ENCODE data around the gene FOXD3. TPM values are rescaled to one million over a fixed set of nuclear protein-coding genes. Genes with fewer than 3 reads are reported as not detected.

Gene FOXD3
- total RNA-seq, 4 donors from 2014 or later, result 0.24 TPM; not detected in 3

GRCh38 chr1:63277195-63278192 lies 44.9 kb upstream of the FOXD3 start:
- no peaks in the 10 kb centered on the region for H3K9me3 ChIP-seq
- H3K4me3 ChIP-seq (replicated peaks in 1 of 3), result no peak overlapping the region
- H3K36me3 ChIP-seq, result no peaks in the 10 kb centered on the region
- no peak for TF ChIP-seq CTCF (IDR thresholded peaks at IDR 0.05)
- no peak for TF ChIP-seq POLR2A (IDR thresholded peaks at IDR 0.05)
- H3K27me3 ChIP-seq, result no peaks in the 10 kb centered on the region
- WGBS, 2 donors, result 84 to 89% methylated on average over 3 of the region's 3 CpGs
- no peaks in the 10 kb centered on the region for H3K4me1 ChIP-seq
- H3K27ac ChIP-seq, result no peak overlapping the region
- intact Hi-C loops (cut with DNase I), result no loop called here
- no peak for DNase-seq

- TF ChIP-seq POLR2A (IDR thresholded peaks at IDR 0.05), result no peak
- no peak for TF ChIP-seq CTCF (IDR thresholded peaks at IDR 0.05)
- WGBS, 2 donors, result 82 to 87% methylated on average over 2 of the region's 2 CpGs
- H3K27me3 ChIP-seq, result no peaks in the 10 kb centered on the region
- no peak overlapping the region for H3K4me3 ChIP-seq (replicated peaks in 1 of 3)
- no peaks in the 10 kb centered on the region for H3K36me3 ChIP-seq
- H3K9me3 ChIP-seq, result no peaks in the 10 kb centered on the region
- H3K27ac ChIP-seq, result no peak overlapping the region
- no peaks in the 10 kb centered on the region for H3K4me1 ChIP-seq
- intact Hi-C loops (cut with DNase I), result no loop called here
- DNase-seq, result no peak
Measured at GRCh38 chr1:63281753-63282152, 40.6 kb upstream of the FOXD3 start.

GRCh38 chr1:63289135-63289534 lies 33.2 kb upstream of the FOXD3 start:
- DNase-seq, result no peak
- no peak overlapping the region for H3K4me3 ChIP-seq (replicated peaks in 1 of 3)
- intact Hi-C loops (cut with DNase I), result no loop called here
- no peaks in the 10 kb centered on the region for H3K4me1 ChIP-seq
- TF ChIP-seq POLR2A (IDR thresholded peaks at IDR 0.05), result no peak
- TF ChIP-seq CTCF (IDR thresholded peaks at IDR 0.05), result no peak
- H3K27me3 ChIP-seq, result no peaks in the 10 kb centered on the region
- no peak overlapping the region for H3K27ac ChIP-seq
- no peaks in the 10 kb centered on the region for H3K9me3 ChIP-seq
- H3K36me3 ChIP-seq, result no peaks in the 10 kb centered on the region

GRCh38 chr1:63294803-63295594 lies 27.4 kb upstream of the FOXD3 start:
- Histone ChIP-seq H3K27ac (no peak overlapping the region), H3K36me3 (no peaks in the 10 kb centered on the region), H3K27me3 (no peaks in the 10 kb centered on the region), H3K4me1 (no peaks in the 10 kb centered on the region), H3K4me3 (replicated peaks in 1 of 3) (no peak overlapping the region), H3K9me3 (no peaks in the 10 kb centered on the region)
- intact Hi-C loops (cut with DNase I), result no loop called here
- DNase-seq, result no peak
- 30 to 40% methylated on average over 6 of the region's 6 CpGs for WGBS, 2 donors
- TF ChIP-seq POLR2A (IDR thresholded peaks at IDR 0.05) (no peak), CTCF (IDR thresholded peaks at IDR 0.05) (no peak)

- intact Hi-C loops (cut with DNase I), result no loop called here
- TF ChIP-seq CTCF (IDR thresholded peaks at IDR 0.05), result no peak
- no peak for TF ChIP-seq POLR2A (IDR thresholded peaks at IDR 0.05)
- H3K9me3 ChIP-seq, result no peaks in the 10 kb centered on the region
- no peak overlapping the region for H3K27ac ChIP-seq
- no peaks in the 10 kb centered on the region for H3K27me3 ChIP-seq
- no peaks in the 10 kb centered on the region for H3K4me1 ChIP-seq
- no peak overlapping the region for H3K4me3 ChIP-seq (replicated peaks in 1 of 3)
- H3K36me3 ChIP-seq, result no peaks in the 10 kb centered on the region
- no peak for DNase-seq
- 29 to 37% methylated on average over 2 of the region's 2 CpGs for WGBS, 2 donors
Measured at GRCh38 chr1:63304410-63304809, 18.0 kb upstream of the FOXD3 start.
